Osteoblast (primary cell): ENCODE measurements around the gene TTC28. TPM values are rescaled to one million over a fixed set of nuclear protein-coding genes. Genes with fewer than 3 reads are reported as not detected.
"Not testable (repeated sequence)": the region's sequence is repeated elsewhere in the genome, so short reads cannot be mapped to it uniquely, and the experiment has no call there.

Source experiments
- DNase-seq: peaks from one replicate; pipeline ENCODE4 v3.0.0; 2011; ENCODE audit warnings: low spot score, mixed read lengths; ENCODE audit not compliant: insufficient read length; ENCODE audit errors: missing footprints
- H2AFZ ChIP-seq: 2 replicates; pipeline ENCODE4 v1.6.0; 2011; ENCODE audit warnings: mild to moderate bottlenecking, low read length
- H3K27ac ChIP-seq: 2 replicates; pipeline ENCODE4 v1.5.1; 2011; ENCODE audit warnings: mild to moderate bottlenecking, low read depth, low read length, moderate library complexity
- H3K27me3 ChIP-seq: 2 replicates; pipeline ENCODE4 v1.6.0; 2012; ENCODE audit warnings: mild to moderate bottlenecking, control low read depth, inconsistent platforms, low read length, moderate library complexity; ENCODE audit not compliant: insufficient read depth
- H3K36me3 ChIP-seq: 2 replicates; pipeline ENCODE4 v1.5.1; 2011; ENCODE audit warnings: mild to moderate bottlenecking, low read length, control low read depth, moderate library complexity; ENCODE audit not compliant: insufficient read depth
- H3K4me1 ChIP-seq: 2 replicates; pipeline ENCODE4 v1.5.1; 2011; ENCODE audit warnings: mild to moderate bottlenecking, low read length, control low read depth, moderate library complexity; ENCODE audit not compliant: insufficient read depth
- H3K4me2 ChIP-seq: 2 replicates; pipeline ENCODE4 v1.6.0; 2011; ENCODE audit warnings: mild to moderate bottlenecking, low read length; ENCODE audit not compliant: insufficient read depth
- H3K4me3 ChIP-seq: fragments of 200-600 bp; sonication (generic); 3 replicates; pipeline ENCODE4 v1.5.1; 2012; ENCODE audit warnings: mild to moderate bottlenecking, low read length, inconsistent platforms; ENCODE audit not compliant: insufficient read depth
- H3K79me2 ChIP-seq: 2 replicates; pipeline ENCODE4 v1.6.0; 2012; ENCODE audit warnings: mild to moderate bottlenecking, low read length, control low read depth, inconsistent platforms; ENCODE audit not compliant: insufficient read depth
- H3K9me3 ChIP-seq: 2 replicates; pipeline ENCODE4 v1.5.1; 2011; ENCODE audit warnings: low read depth, low read length, control low read depth
- H4K20me1 ChIP-seq: 2 replicates; pipeline ENCODE4 v1.6.0; 2012; ENCODE audit warnings: mild to moderate bottlenecking, low read length, control low read depth; ENCODE audit not compliant: insufficient read depth
- CTCF ChIP-seq: IDR thresholded peaks from 2 replicates; pipeline ENCODE4 v1.5.1; 2011; ENCODE audit warnings: mild to moderate bottlenecking, low read depth, low read length, moderate library complexity; ENCODE audit errors: extremely low read depth
- total RNA-seq: library from RNA; depleted of rRNA; stranded (reverse); fragments of >200 nt; gene quantifications from 2 replicates; pipeline ENCODE4 v1.2.3, GENCODE V29; 2012

The TTC28 gene
- total RNA-seq, 1 donor, result 48.1 TPM

GRCh38 chr22:28171115-28171514 is 508.5 kb downstream of the TTC28 start:
- H3K27ac ChIP-seq, result no peak overlapping the region
- no peaks in the 10 kb centered on the region for H3K9me3 ChIP-seq
- H3K4me3 ChIP-seq, result no peak overlapping the region
- H3K79me2 ChIP-seq, result no peaks in the 10 kb centered on the region
- no peak overlapping the region for H3K4me2 ChIP-seq
- DNase-seq, result no peak
- no peak for TF ChIP-seq CTCF
- no peaks in the 10 kb centered on the region for H3K36me3 ChIP-seq
- H3K4me1 ChIP-seq, result no peaks in the 10 kb centered on the region
- no peaks in the 10 kb centered on the region for H4K20me1 ChIP-seq
- H3K27me3 ChIP-seq, result no peaks in the 10 kb centered on the region
- no peak overlapping the region for H2AFZ ChIP-seq

GRCh38 chr22:28169314-28169713 is 510.3 kb downstream of the TTC28 start:
- not testable (repeated sequence) for H3K27ac ChIP-seq, H3K4me1 ChIP-seq, H3K4me2 ChIP-seq, H3K27me3 ChIP-seq, H2AFZ ChIP-seq, H3K9me3 ChIP-seq, DNase-seq, H3K36me3 ChIP-seq, H3K4me3 ChIP-seq, H3K79me2 ChIP-seq, H4K20me1 ChIP-seq

- H3K4me2 ChIP-seq, result no peak overlapping the region
- no peak overlapping the region for H3K4me3 ChIP-seq
- H3K9me3 ChIP-seq, result no peaks in the 10 kb centered on the region
- no peak overlapping the region for H3K27ac ChIP-seq
- H3K4me1 ChIP-seq, result no peaks in the 10 kb centered on the region
- TF ChIP-seq CTCF, result no peak
- no peak overlapping the region for H2AFZ ChIP-seq
- no peaks in the 10 kb centered on the region for H3K79me2 ChIP-seq
- H4K20me1 ChIP-seq, result no peaks in the 10 kb centered on the region
- H3K27me3 ChIP-seq, result no peaks in the 10 kb centered on the region
- DNase-seq, result no peak
- H3K36me3 ChIP-seq, result no peaks in the 10 kb centered on the region
Observed at GRCh38 chr22:28155808-28156207, 523.8 kb downstream of the TTC28 start.

- Histone ChIP-seq H3K9me3 (no peaks in the 10 kb centered on the region), H3K27me3 (no peaks in the 10 kb centered on the region), H3K27ac (no peak overlapping the region), H4K20me1 (no peaks in the 10 kb centered on the region), H3K36me3 (no peaks in the 10 kb centered on the region), H2AFZ (no peak overlapping the region), H3K4me3 (no peak overlapping the region), H3K4me2 (no peak overlapping the region), H3K4me1 (no peaks in the 10 kb centered on the region), H3K79me2 (no peaks in the 10 kb centered on the region)
- no peak for DNase-seq
- TF ChIP-seq CTCF, result no peak
Observed at GRCh38 chr22:28154861-28155260, 524.8 kb downstream of the TTC28 start.
